D721Med (cell line): ENCODE data around the gene TEX2.

Experiments used
- DNase-seq: peaks from one replicate; pipeline ENCODE4 v3.0.0; 2011; ENCODE audit warnings: low spot score; ENCODE audit not compliant: insufficient read length
- FAIRE-seq: peaks from 2 replicates; lab custom pipeline; 2011; peaks lifted over from hg19 to GRCh38; lab: Jason Lieb, UNC
- CTCF ChIP-seq: IDR thresholded peaks from 2 replicates; pipeline ENCODE4 v1.5.1; 2012; ENCODE audit warnings: mild to moderate bottlenecking, control low read depth; ENCODE audit not compliant: insufficient read depth; ENCODE audit errors: missing control alignments

Gene TEX2

DNA sequence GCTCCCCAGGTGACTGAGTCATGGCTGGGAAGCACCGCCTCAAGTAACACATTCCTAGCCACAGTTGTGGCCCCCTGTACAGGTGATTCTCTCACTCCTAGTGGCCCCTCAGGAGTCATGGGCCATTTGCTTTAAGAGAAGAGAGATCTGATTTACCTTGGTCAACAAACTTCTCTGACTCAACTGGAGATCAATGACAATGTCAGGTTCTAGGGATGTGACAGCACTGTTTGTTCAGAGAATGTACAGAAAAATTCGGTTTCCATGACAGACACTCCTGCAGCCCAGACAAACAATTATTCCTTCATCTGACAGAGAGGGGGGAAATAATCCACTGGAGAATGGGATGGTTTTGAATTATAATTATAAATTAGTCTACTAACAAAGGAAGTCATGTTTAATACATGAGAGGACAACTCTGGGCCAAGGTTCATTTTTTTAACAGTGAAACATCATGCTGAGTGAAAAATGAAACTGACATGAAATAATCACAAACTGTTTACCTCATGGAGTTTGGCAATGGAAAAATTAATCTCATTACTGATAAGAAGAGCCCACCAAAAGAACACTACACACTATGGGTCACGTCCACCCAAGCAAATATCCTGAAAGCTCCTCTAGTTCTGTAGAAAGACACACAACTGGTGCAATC, 142.8 kb downstream of the TEX2 start:
- FAIRE-seq = no peak
- no peak for DNase-seq
- TF ChIP-seq CTCF = no peak

- no peak for TF ChIP-seq CTCF
- FAIRE-seq (no peak), DNase-seq (no peak)
Measured at GRCh38 chr17:64117981-64118979, 144.8 kb downstream of the TEX2 start.

- DNase-seq (no peak), FAIRE-seq (no peak)
- TF ChIP-seq CTCF = no peak
Measured at GRCh38 chr17:64115822-64116534, 147.1 kb downstream of the TEX2 start.

- no peak for DNase-seq
- no peak for TF ChIP-seq CTCF
- no peak for FAIRE-seq
Measured at GRCh38 chr17:64115043-64115698, 147.9 kb downstream of the TEX2 start.

- TF ChIP-seq CTCF = no peak
- DNase-seq (no peak), FAIRE-seq (no peak)
Measured at GRCh38 chr17:64113006-64113405, 150.1 kb downstream of the TEX2 start.

GRCh38 chr17:64111831-64112230, 151.2 kb downstream of the TEX2 start:
- no peak for TF ChIP-seq CTCF
- DNase-seq = no peak
- no peak for FAIRE-seq
